ENCODE data around the gene C16orf82. TPM values are rescaled to one million over a fixed set of nuclear protein-coding genes. Genes with fewer than 3 reads are reported as not detected.
"Not testable (repeated sequence)": the region's sequence is repeated elsewhere in the genome, so short reads cannot be mapped to it uniquely, and the experiment has no call there.

C16orf82 gene
- total RNA-seq, 4 donors from 2014 or later: not detected

GRCh38 chr16:27058299-27058698 lies 8.4 kb upstream of the C16orf82 start:
- no peak for DNase-seq (ENCODE audit: low spot score)
- no peak for ATAC-seq (ENCODE audit: low FRiP score)
- no peak for TF ChIP-seq CTCF (IDR thresholded peaks at IDR 0.05)

GRCh38 chr16:27070776-27071175 lies 4.0 kb downstream of the C16orf82 start:
- no peak for DNase-seq (ENCODE audit: low spot score)
- no peak for TF ChIP-seq CTCF (IDR thresholded peaks at IDR 0.05)
- no peak for ATAC-seq (ENCODE audit: low FRiP score)

- no peak for TF ChIP-seq CTCF (IDR thresholded peaks at IDR 0.05)
- ATAC-seq (ENCODE audit: low FRiP score): no peak
- no peak for DNase-seq (ENCODE audit: low spot score)
Observed at GRCh38 chr16:27073733-27074132, 7.0 kb downstream of the C16orf82 start.

- ATAC-seq (ENCODE audit: low FRiP score) (no peak), DNase-seq (ENCODE audit: low spot score) (no peak)
- no peak for TF ChIP-seq CTCF (IDR thresholded peaks at IDR 0.05)
Observed at GRCh38 chr16:27080895-27081294, 14.2 kb downstream of the C16orf82 start.

GRCh38 chr16:27083861-27084261 lies 17.1 kb downstream of the C16orf82 start:
- DNase-seq (ENCODE audit: low spot score): no peak
- ATAC-seq (ENCODE audit: low FRiP score): no peak
- TF ChIP-seq CTCF (IDR thresholded peaks at IDR 0.05): no peak

GRCh38 chr16:27084307-27085028 lies 17.7 kb downstream of the C16orf82 start:
- DNase-seq (ENCODE audit: low spot score) (no peak), ATAC-seq (ENCODE audit: low FRiP score) (no peak)
- no peak for TF ChIP-seq CTCF (IDR thresholded peaks at IDR 0.05)

- DNase-seq (ENCODE audit: low spot score) (no peak), ATAC-seq (ENCODE audit: low FRiP score) (no peak)
- TF ChIP-seq CTCF (IDR thresholded peaks at IDR 0.05): no peak
Observed at GRCh38 chr16:27085182-27085581, 18.5 kb downstream of the C16orf82 start.

- DNase-seq (ENCODE audit: low spot score); ATAC-seq (ENCODE audit: low FRiP score): not testable (repeated sequence)
Observed at GRCh38 chr16:27086031-27086430, 19.3 kb downstream of the C16orf82 start.

Measured in omental fat pad (tissue), 4 donors.